NCI-H1417 treated with DMSO at 0.1 percent for 48 hours (cell line): ENCODE data around the gene PADI3.

Experiments
- DNase-seq: peaks from one replicate; lab custom pipeline; 2025; lab: John Stamatoyannopoulos, UW

The PADI3 gene

GRCh38 chr1:17272646-17273045 is 23.7 kb downstream of the PADI3 start:
- DNase-seq, result no peak

- DNase-seq, result no peak
These were observed 24.2 kb downstream of the PADI3 start for GRCh38 chr1:17273096-17273495.

- DNase-seq, result no peak
These were observed 25.6 kb downstream of the PADI3 start for GRCh38 chr1:17274186-17275170.

GRCh38 chr1:17276568-17276967 is 27.7 kb downstream of the PADI3 start:
- DNase-seq, result no peak

GRCh38 chr1:17277511-17278159 is 28.7 kb downstream of the PADI3 start:
- DNase-seq, result no peak

GRCh38 chr1:17278996-17279830 is 30.3 kb downstream of the PADI3 start:
- DNase-seq, result no peak

GRCh38 chr1:17280436-17280835 is 31.5 kb downstream of the PADI3 start:
- DNase-seq, result no peak

- DNase-seq, result no peak
These were observed 32.0 kb downstream of the PADI3 start for GRCh38 chr1:17280894-17281293.

GRCh38 chr1:17281775-17282181 is 32.9 kb downstream of the PADI3 start:
- no peak for DNase-seq

GRCh38 chr1:17282836-17283235 is 33.9 kb downstream of the PADI3 start:
- no peak for DNase-seq

GRCh38 chr1:17286646-17287045 is 37.7 kb downstream of the PADI3 start:
- DNase-seq, result no peak

GRCh38 chr1:17287130-17287776 is 38.4 kb downstream of the PADI3 start:
- no peak for DNase-seq

- no peak for DNase-seq
These were observed 40.8 kb downstream of the PADI3 start for GRCh38 chr1:17289721-17290120.

- no peak for DNase-seq
These were observed 41.7 kb downstream of the PADI3 start for GRCh38 chr1:17290553-17290952.

- no peak for DNase-seq
These were observed 43.6 kb downstream of the PADI3 start for GRCh38 chr1:17292299-17293160.

- DNase-seq, result no peak
These were observed 45.0 kb downstream of the PADI3 start for GRCh38 chr1:17293681-17294425.

GRCh38 chr1:17295292-17295691 is 46.4 kb downstream of the PADI3 start:
- no peak for DNase-seq

- no peak for DNase-seq
These were observed 47.2 kb downstream of the PADI3 start for GRCh38 chr1:17296086-17296485.

- DNase-seq, result no peak
These were observed 49.1 kb downstream of the PADI3 start for GRCh38 chr1:17297991-17298390.

GRCh38 chr1:17301767-17302166 is 52.9 kb downstream of the PADI3 start:
- no peak for DNase-seq
